OCI-LY7 (cell line): ENCODE data around the gene PLEKHG1. TPM values are rescaled to one million over a fixed set of nuclear protein-coding genes. Genes with fewer than 3 reads are reported as not detected.

Experiments
- BruUV-seq: library from RNA; stranded (reverse); fragments of 400-500 nt; replicated peaks from 2 replicates; lab custom pipeline; 2021; lab: Mats Ljungman, UMichigan
- CTCF ChIA-PET: fragments of 300-600 bp; sonication (Branson Sonifier 250); formaldehyde crosslinking; loops from one replicate; lab custom pipeline; 2022; ENCODE audit warnings: antibody characterized with exemption; ENCODE audit not compliant: unreplicated experiment; lab: Charles Lee
- POLR2A ChIA-PET: fragments of 300-600 bp; sonication (Branson Sonifier 250); formaldehyde crosslinking; loops from one replicate; lab custom pipeline; 2022; ENCODE audit warnings: antibody characterized with exemption; lab: Charles Lee
- DNase-seq: peaks from one replicate; pipeline ENCODE4 v3.0.0-alpha.2; 2015; ENCODE audit warnings: low spot score
- H2AFZ ChIP-seq: fragments of 200-600 bp; sonication (generic), shearing (Covaris generic); 2 replicates; pipeline ENCODE4 v1.6.1; 2014; ENCODE audit warnings: mild to moderate bottlenecking, antibody characterized with exemption, low read length, moderate library complexity
- H3K27ac ChIP-seq: fragments of 200-600 bp; sonication (generic); 2 replicates; pipeline ENCODE4 v1.5.1; 2014; ENCODE audit warnings: mixed run types, low read depth, mild to moderate bottlenecking, moderate library complexity, low read length, inconsistent platforms; ENCODE audit not compliant: poor library complexity, severe bottlenecking
- H3K36me3 ChIP-seq: fragments of 200-600 bp; sonication (generic); 2 replicates; pipeline ENCODE4 v1.6.1; 2014; ENCODE audit warnings: mild to moderate bottlenecking, antibody characterized with exemption, low read length, moderate library complexity, mixed read lengths; ENCODE audit not compliant: insufficient read depth
- H3K4me1 ChIP-seq: fragments of 200-600 bp; sonication (generic); 2 replicates; pipeline ENCODE4 v1.5.1; 2014; ENCODE audit warnings: mild to moderate bottlenecking, low read length; ENCODE audit not compliant: insufficient read depth, poor library complexity, severe bottlenecking
- H3K4me2 ChIP-seq: fragments of 200-600 bp; sonication (generic); 2 replicates; pipeline ENCODE4 v1.6.1; 2014; ENCODE audit warnings: mild to moderate bottlenecking, low read length
- H3K4me3 ChIP-seq: fragments of 200-600 bp; sonication (generic); 2 replicates; pipeline ENCODE4 v1.5.1; 2014; ENCODE audit warnings: mild to moderate bottlenecking, low read depth, low read length; ENCODE audit not compliant: poor library complexity, severe bottlenecking
- H3K79me2 ChIP-seq: fragments of 200-600 bp; sonication (generic); 2 replicates; pipeline ENCODE4 v1.6.1; 2016; ENCODE audit warnings: low read depth, mild to moderate bottlenecking, low read length, moderate library complexity, mixed read lengths; ENCODE audit not compliant: insufficient read depth
- H3K9me2 ChIP-seq: fragments of 200-600 bp; sonication (generic); 2 replicates; pipeline ENCODE4 v1.6.1; 2016; ENCODE audit warnings: mild to moderate bottlenecking, low read length, mixed read lengths; ENCODE audit not compliant: insufficient read depth
- H3K9me3 ChIP-seq: fragments of 200-600 bp; sonication (generic); 2 replicates; pipeline ENCODE4 v1.6.1; 2014; ENCODE audit warnings: mild to moderate bottlenecking, mixed run types, low read length, mixed read lengths
- H4K20me1 ChIP-seq: fragments of 200-600 bp; sonication (generic); 2 replicates; pipeline ENCODE4 v1.6.1; 2014; ENCODE audit warnings: mild to moderate bottlenecking, antibody characterized with exemption, low read length, moderate library complexity, mixed read lengths; ENCODE audit not compliant: insufficient read depth
- EZH2phosphoT487 ChIP-seq: fragments of 200-600 bp; sonication (generic); IDR thresholded peaks from 2 replicates; pipeline ENCODE4 v1.6.1; 2018; ENCODE audit warnings: low read depth, borderline replicate concordance, mild to moderate bottlenecking, mixed run types, antibody characterized with exemption, low read length, moderate library complexity, mixed read lengths
- intact Hi-C: fragments of 100-400 bp; cut with micrococcal nuclease; formaldehyde crosslinking; loops from one replicate; pipeline ENCODE4 v1.10.0; 2022; ENCODE audit not compliant: unreplicated experiment
- total RNA-seq, 2 experiments: library from RNA; depleted of rRNA in 1 of 2; stranded (reverse); fragments of >200 nt in 1 of 2; shearing (Covaris generic) in 1 of 2; gene quantifications; 2 replicates each; pipeline ENCODE4 v1.2.3, GENCODE V29; 2014 to 2022
- TF ChIP-seq, protein P1 (sequence below): fragments of 200-600 bp; sonication (generic); conservative IDR thresholded peaks from 2 replicates; pipeline ENCODE4 v1.5.1; 2014; ENCODE audit warnings: mild to moderate bottlenecking, antibody characterized with exemption, low read length, moderate library complexity, mixed read lengths

PLEKHG1 gene
- total RNA-seq, 2 experiments from 2014 or later, result 17.9 to 19.6 TPM

DNA sequence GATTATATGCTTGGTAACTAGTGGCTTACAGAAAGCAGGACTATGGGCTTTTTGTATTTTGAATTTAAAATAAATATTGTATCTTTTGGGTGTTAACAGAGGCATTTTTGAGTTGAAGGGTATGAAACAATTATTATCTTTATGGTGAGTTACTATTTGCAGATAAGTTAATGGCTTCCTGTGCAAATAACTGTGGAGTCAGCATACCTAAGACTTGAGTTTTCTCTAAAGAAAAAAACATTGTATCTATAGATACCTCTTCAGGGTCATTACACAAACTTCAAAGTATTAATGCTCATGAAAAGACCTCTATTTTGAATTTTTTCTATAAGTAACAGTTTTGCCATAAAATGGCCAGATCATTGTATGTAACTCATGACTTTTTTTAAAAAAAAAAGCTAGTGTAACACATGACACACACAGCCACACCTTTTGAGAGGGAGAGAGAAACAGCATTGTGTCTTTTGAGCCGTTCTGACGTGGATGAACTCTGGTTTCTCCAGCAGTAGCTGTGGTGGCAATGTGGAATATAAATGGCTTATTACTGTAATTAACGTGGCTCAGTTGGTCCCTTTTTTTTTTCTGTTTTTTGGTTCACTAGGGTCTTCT, 36.3 kb downstream of the PLEKHG1 start:
- H3K9me3 ChIP-seq, result no peaks in the 10 kb centered on the region
- no peak for DNase-seq
- no peaks in the 10 kb centered on the region for H4K20me1 ChIP-seq
- H3K4me3 ChIP-seq, result peak overlapping the region; percentile 41
- ChIA-PET POLR2A (interaction anchor here (0.8 to 2.2 kb wide), 13 partner anchors 7 to 225 kb away, joined by 3 to 6 read pairs (median 4); no protein-coding TSS in a partner anchor), CTCF (interaction anchor here (1.1 kb wide), 1 partner anchor 35 kb away, joined by 3 read pairs; no protein-coding TSS in a partner anchor)
- H3K27ac ChIP-seq, result peak overlapping the region; percentile 22
- peaks cover 86% of the 10 kb centered on the region for H3K4me1 ChIP-seq
- TF ChIP-seq, protein P1, sequence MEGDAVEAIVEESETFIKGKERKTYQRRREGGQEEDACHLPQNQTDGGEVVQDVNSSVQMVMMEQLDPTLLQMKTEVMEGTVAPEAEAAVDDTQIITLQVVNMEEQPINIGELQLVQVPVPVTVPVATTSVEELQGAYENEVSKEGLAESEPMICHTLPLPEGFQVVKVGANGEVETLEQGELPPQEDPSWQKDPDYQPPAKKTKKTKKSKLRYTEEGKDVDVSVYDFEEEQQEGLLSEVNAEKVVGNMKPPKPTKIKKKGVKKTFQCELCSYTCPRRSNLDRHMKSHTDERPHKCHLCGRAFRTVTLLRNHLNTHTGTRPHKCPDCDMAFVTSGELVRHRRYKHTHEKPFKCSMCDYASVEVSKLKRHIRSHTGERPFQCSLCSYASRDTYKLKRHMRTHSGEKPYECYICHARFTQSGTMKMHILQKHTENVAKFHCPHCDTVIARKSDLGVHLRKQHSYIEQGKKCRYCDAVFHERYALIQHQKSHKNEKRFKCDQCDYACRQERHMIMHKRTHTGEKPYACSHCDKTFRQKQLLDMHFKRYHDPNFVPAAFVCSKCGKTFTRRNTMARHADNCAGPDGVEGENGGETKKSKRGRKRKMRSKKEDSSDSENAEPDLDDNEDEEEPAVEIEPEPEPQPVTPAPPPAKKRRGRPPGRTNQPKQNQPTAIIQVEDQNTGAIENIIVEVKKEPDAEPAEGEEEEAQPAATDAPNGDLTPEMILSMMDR, result no peak
- no peak for TF ChIP-seq EZH2phosphoT487
- H3K9me2 ChIP-seq, result no peaks in the 10 kb centered on the region
- H3K4me2 ChIP-seq, result peak overlapping the region; percentile 88
- H2AFZ ChIP-seq, result peak overlapping the region; percentile 72; the same call in 1 of the 2 replicates
- peaks cover 5% of the 10 kb centered on the region; the same call in 1 of the 2 replicates for H3K79me2 ChIP-seq
- no TSS peak for BruUV-seq
- H3K36me3 ChIP-seq, result no peaks in the 10 kb centered on the region
- intact Hi-C loops, result loop anchor here (2.0 kb wide), 1 partner anchor 35 kb away; no protein-coding TSS in a partner anchor

DNA sequence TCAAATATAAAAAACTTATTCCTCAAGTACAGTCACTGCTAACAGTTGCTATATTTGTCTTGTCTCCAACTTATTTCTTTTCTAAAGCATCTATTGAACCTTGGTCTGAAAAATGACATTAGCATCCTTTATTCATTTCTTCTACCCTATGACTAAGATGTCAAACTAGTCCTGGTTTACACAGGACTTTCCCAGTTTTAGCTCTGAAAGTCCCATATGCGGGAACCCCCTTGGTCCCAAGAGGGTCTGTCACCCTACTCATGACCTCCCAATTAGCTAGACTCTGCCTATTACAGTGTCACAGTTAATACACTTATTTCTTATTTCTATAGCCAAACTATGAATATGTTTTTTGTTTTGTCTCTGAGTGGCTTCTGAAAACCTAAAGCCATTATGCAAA, 37.1 kb downstream of the PLEKHG1 start:
- Histone ChIP-seq H3K79me2 (peaks cover 5% of the 10 kb centered on the region; the same call in 1 of the 2 replicates), H3K27ac (peak overlapping the region; percentile 22)
- intact Hi-C loops, result no loop called here

More for the DNA sequence above, 37.1 kb downstream of the PLEKHG1 start:
- H4K20me1 ChIP-seq, result no peaks in the 10 kb centered on the region
- peaks cover 86% of the 10 kb centered on the region for H3K4me1 ChIP-seq
- no peaks in the 10 kb centered on the region for H3K36me3 ChIP-seq
- no peak for DNase-seq
- no TSS peak for BruUV-seq
- ChIA-PET CTCF (no interaction called here), POLR2A (interaction anchor here (0.8 to 1.7 kb wide), 5 partner anchors 14 to 82 kb away, joined by 3 to 6 read pairs (median 3); no protein-coding TSS in a partner anchor)
- peak overlapping the region; percentile 72; the same call in 1 of the 2 replicates for H2AFZ ChIP-seq
- H3K4me3 ChIP-seq, result no peak overlapping the region
- TF ChIP-seq, protein P1, result no peak
- no peak for TF ChIP-seq EZH2phosphoT487
- H3K9me3 ChIP-seq, result no peaks in the 10 kb centered on the region
- H3K4me2 ChIP-seq, result peak overlapping the region; percentile 88
- no peaks in the 10 kb centered on the region for H3K9me2 ChIP-seq
